ENCODE measurements around the gene ZNF497. TPM values are rescaled to one million over a fixed set of nuclear protein-coding genes. Genes with fewer than 3 reads are reported as not detected.

ZNF497 gene
- total and polyA plus RNA-seq, 3 experiments from 2014 or later: 1.0 to 1.7 (median 1.7) TPM

DNA sequence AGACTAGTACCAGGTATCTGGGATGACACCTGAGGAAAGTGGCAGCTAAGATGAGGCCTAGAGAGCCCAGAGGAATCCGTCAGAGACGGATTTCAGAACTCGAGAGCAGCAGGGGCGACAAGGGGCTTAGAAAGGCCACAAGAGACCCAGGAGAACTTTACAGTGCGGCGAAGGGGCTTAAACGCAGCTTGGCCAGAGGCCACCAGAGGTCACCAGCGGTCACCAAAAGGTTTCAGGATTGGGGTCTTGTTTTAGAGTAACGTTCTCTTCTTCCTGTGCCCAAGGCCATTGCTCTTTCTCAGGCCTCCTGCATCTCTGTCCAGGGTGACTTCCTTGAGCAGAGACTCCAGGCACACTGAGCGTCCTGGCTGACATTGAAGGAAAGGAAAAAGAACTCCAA lies 33.6 kb downstream of the ZNF497 start:
- Mint-ChIP-seq H3K27me3 (no peaks in the 10 kb centered on the region), H3K27ac (peak overlapping the region in 2 of 8 donors; percentile 32 to 48), H3K36me3 (peaks cover 0 to 4% (median 0%) of the 10 kb centered on the region in 3 donors), H3K4me3 (peak overlapping the region in 2 of 7 donors; percentile 14 to 45), H3K4me1 (peaks cover 0 to 8% (median 0%) of the 10 kb centered on the region in 3 donors), H3K9me3 (no peaks in the 10 kb centered on the region)
- H3K27ac ChIP-seq (ENCODE audit: low read depth, low read length): no peak overlapping the region
- peaks cover 30% of the 10 kb centered on the region for H3K4me1 ChIP-seq (ENCODE audit: insufficient read depth, low read length)
- POLR2A ChIA-PET: no interaction called here
- CTCF ChIA-PET: no interaction called here
- peak in 1 of 5 donors; percentile 19 for DNase-seq
- no peaks in the 10 kb centered on the region for H3K9me3 ChIP-seq (ENCODE audit: low read length)
- no peak overlapping the region for H3K4me3 ChIP-seq (ENCODE audit: low read length)
- no peaks in the 10 kb centered on the region for H3K27me3 ChIP-seq (ENCODE audit: insufficient read depth, low read length, poor library complexity, severe bottlenecking)
- H3K36me3 ChIP-seq (ENCODE audit: insufficient read depth, low read length): no peaks in the 10 kb centered on the region

DNA sequence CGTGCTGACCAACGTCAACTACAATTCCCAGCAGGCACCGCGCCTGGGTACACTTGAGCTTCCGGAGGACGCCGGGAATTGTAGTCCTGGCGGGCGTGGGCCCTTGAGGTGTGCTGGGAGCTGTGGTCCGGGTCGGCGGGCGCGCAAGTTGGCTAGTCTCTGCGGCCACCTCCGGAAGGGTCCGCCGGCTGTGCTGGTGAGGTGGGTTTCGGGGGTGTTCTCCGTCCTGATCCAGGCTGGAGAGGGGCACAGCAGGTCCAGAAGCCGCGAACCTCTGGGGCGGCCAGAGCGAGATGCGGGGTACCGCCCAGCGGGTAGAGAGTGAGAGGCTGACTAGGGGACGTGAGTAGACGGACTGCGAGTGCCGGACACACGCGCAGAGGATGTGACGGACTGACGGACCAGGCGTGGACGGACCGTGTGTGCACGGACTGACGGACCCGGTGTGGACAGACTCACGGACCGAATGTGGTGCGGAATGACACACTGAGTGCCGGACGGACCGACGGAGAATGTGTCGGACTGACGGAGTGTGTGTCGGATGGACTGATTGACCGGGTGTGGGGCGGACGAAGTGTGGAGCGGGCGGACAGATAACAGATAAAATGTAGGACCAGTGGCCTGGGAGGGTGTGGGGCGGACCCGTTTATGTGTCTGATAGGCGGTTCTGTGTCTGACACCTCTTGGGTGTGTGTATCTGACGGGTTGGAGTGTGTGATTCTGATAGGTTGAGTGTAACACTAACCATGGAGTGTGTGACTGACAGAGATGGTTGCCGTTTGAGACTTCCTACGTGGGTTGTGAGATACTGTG lies 35.4 kb downstream of the ZNF497 start, which contains the start of gene ZSCAN22:
Gene ZSCAN22 (plus strand): TSS at position 81 of the 813 bp plus-strand sequence. CDS start 7,809 bp downstream, outside the sequence.
- H3K27me3 ChIP-seq (ENCODE audit: insufficient read depth, low read length, poor library complexity, severe bottlenecking): no peaks in the 10 kb centered on the region
- H3K9me3 Mint-ChIP-seq: no peaks in the 10 kb centered on the region
- peak; percentile 77 to 93 (median 84) for DNase-seq
- H3K36me3 Mint-ChIP-seq: peaks cover 0 to 7% (median 4%) of the 10 kb centered on the region in 3 donors
- H3K4me1 ChIP-seq (ENCODE audit: insufficient read depth, low read length): peaks cover 30% of the 10 kb centered on the region
- no peaks in the 10 kb centered on the region for H3K36me3 ChIP-seq (ENCODE audit: insufficient read depth, low read length)
- POLR2A ChIA-PET: interaction anchor here (0.6 to 1.6 kb wide), 7 partner anchors 19 to 325 kb away, joined by 3 to 8 read pairs (median 4); partner anchors contain the start of genes ZBTB45, ZNF497, ZNF584 and ZNF606
- H3K27ac ChIP-seq (ENCODE audit: low read depth, low read length): peak within 1 kb of the TSS; percentile 94
- CTCF ChIA-PET: interaction anchor here (1.1 to 2.1 kb wide), 3 partner anchors 21 to 193 kb away, joined by 3 to 6 read pairs (median 5); partner anchors contain the start of genes ZBTB45 and ZNF497
- H3K4me1 Mint-ChIP-seq: peaks cover 0 to 8% (median 0%) of the 10 kb centered on the region in 3 donors
- no peaks in the 10 kb centered on the region for H3K9me3 ChIP-seq (ENCODE audit: low read length)
- H3K4me3 Mint-ChIP-seq: no peak within 1 kb of the TSS
- H3K4me3 ChIP-seq (ENCODE audit: low read length): peak within 1 kb of the TSS; percentile 97
- H3K27me3 Mint-ChIP-seq: no peaks in the 10 kb centered on the region
- no peak within 1 kb of the TSS for H3K27ac Mint-ChIP-seq

GRCh38 chr19:58326501-58326913 lies 36.0 kb downstream of the ZNF497 start:
- Histone ChIP-seq H3K36me3 (ENCODE audit: insufficient read depth, low read length) (no peaks in the 10 kb centered on the region), H3K4me1 (ENCODE audit: insufficient read depth, low read length) (peaks cover 30% of the 10 kb centered on the region), H3K27ac (ENCODE audit: low read depth, low read length) (peak overlapping the region; percentile 94), H3K4me3 (ENCODE audit: low read length) (peak overlapping the region; percentile 97), H3K9me3 (ENCODE audit: low read length) (no peaks in the 10 kb centered on the region), H3K27me3 (ENCODE audit: insufficient read depth, low read length, poor library complexity, severe bottlenecking) (no peaks in the 10 kb centered on the region)
- CTCF ChIA-PET: interaction anchor here (1.1 to 2.1 kb wide), 3 partner anchors 20 to 194 kb away, joined by 3 to 6 read pairs (median 5); partner anchors contain the start of genes ZBTB45 and ZNF497
- POLR2A ChIA-PET: interaction anchor here (0.6 to 1.6 kb wide), 7 partner anchors 20 to 324 kb away, joined by 3 to 8 read pairs (median 4); partner anchors contain the start of genes ZBTB45, ZNF497, ZNF584 and ZNF606
- no peaks in the 10 kb centered on the region for H3K9me3 Mint-ChIP-seq
- H3K27me3 Mint-ChIP-seq: no peaks in the 10 kb centered on the region
- H3K4me1 Mint-ChIP-seq: peaks cover 0 to 8% (median 0%) of the 10 kb centered on the region in 3 donors
- H3K4me3 Mint-ChIP-seq: no peak overlapping the region
- no peak overlapping the region for H3K27ac Mint-ChIP-seq
- H3K36me3 Mint-ChIP-seq: peaks cover 1 to 7% (median 4%) of the 10 kb centered on the region in 3 donors
- no peak for DNase-seq

DNA sequence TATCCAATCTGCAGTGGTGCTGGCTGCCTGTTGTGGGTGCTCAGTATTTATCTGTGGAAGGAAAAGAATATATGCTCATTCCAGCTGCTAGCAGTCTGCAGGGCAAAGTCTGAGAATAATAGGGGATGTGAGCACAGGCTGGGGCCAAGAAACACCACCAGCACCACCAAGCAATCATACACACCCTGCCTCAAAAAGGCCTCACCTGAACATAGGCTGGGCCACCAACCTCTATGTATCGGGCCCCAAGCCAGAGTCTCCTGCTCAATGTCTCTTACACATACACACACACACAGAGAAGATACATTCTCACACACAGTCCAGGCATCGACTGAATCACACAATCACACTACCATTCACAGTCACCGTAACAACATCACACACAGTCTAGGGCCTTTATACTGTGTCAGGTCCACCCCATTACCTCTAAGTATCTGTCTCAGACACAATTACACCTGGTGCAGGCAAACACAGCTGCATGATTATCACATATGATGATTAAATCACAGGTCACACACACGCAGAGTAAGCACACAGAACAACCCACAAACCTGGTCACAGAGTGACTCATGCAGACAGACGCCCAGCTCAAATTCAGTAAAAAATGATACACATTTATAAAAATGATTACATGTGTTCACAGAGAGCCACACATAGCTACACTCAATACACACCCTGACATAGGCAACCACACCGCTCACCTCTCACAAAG lies 37.1 kb downstream of the ZNF497 start:
- peaks cover 1 to 7% (median 4%) of the 10 kb centered on the region in 3 donors for H3K36me3 Mint-ChIP-seq
- ChIA-PET POLR2A (interaction anchor here (1.6 kb wide), 1 partner anchor 37 kb away, joined by 8 read pairs; the partner anchor contains the start of gene ZNF497), CTCF (interaction anchor here (1.1 to 2.1 kb wide), 2 partner anchors 19 to 38 kb away, joined by 3 to 6 read pairs; partner anchors contain the start of gene ZNF497)
- H3K9me3 Mint-ChIP-seq: no peaks in the 10 kb centered on the region
- no peak overlapping the region for H3K4me3 Mint-ChIP-seq
- no peak for DNase-seq
- no peaks in the 10 kb centered on the region for H3K27me3 Mint-ChIP-seq
- peaks cover 0 to 8% (median 0%) of the 10 kb centered on the region in 3 donors for H3K4me1 Mint-ChIP-seq
- Histone ChIP-seq H3K4me1 (ENCODE audit: insufficient read depth, low read length) (peaks cover 30% of the 10 kb centered on the region), H3K27ac (ENCODE audit: low read depth, low read length) (no peak overlapping the region), H3K36me3 (ENCODE audit: insufficient read depth, low read length) (no peaks in the 10 kb centered on the region), H3K4me3 (ENCODE audit: low read length) (no peak overlapping the region), H3K9me3 (ENCODE audit: low read length) (no peaks in the 10 kb centered on the region), H3K27me3 (ENCODE audit: insufficient read depth, low read length, poor library complexity, severe bottlenecking) (no peaks in the 10 kb centered on the region)
- no peak overlapping the region for H3K27ac Mint-ChIP-seq

DNA sequence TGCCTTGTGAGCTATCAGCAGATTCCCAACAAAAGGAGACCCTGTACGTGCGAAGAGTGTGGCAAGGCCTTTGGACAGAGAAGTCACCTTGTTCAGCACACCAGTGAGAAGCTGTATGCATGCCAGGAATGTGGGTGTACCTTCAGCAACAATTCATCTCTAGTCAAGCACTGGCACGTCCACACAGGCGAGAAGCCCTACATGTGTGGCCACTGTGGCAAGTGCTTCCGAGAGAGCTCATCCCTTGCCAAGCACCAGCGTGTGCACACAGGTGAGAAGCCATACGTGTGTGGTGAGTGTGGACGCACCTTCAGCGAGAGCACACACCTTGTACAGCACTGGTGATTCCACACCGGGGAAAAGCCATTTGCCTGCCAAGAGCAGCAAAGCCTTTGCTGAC lies 43.3 kb downstream of the ZNF497 start:
- Mint-ChIP-seq H3K36me3 (peaks cover 15 to 20% (median 16%) of the 10 kb centered on the region in 3 donors), H3K4me1 (no peaks in the 10 kb centered on the region), H3K9me3 (no peaks in the 10 kb centered on the region), H3K27me3 (no peaks in the 10 kb centered on the region), H3K27ac (no peak overlapping the region), H3K4me3 (no peak overlapping the region)
- no peaks in the 10 kb centered on the region for H3K27me3 ChIP-seq (ENCODE audit: insufficient read depth, low read length, poor library complexity, severe bottlenecking)
- H3K27ac ChIP-seq (ENCODE audit: low read depth, low read length): no peak overlapping the region
- DNase-seq: no peak
- H3K4me1 ChIP-seq (ENCODE audit: insufficient read depth, low read length): no peaks in the 10 kb centered on the region
- peaks cover 11% of the 10 kb centered on the region for H3K36me3 ChIP-seq (ENCODE audit: insufficient read depth, low read length)
- H3K4me3 ChIP-seq (ENCODE audit: low read length): no peak overlapping the region
- ChIA-PET CTCF (no interaction called here), POLR2A (no interaction called here)
- H3K9me3 ChIP-seq (ENCODE audit: low read length): no peaks in the 10 kb centered on the region

GRCh38 chr19:58318297-58318696 lies 44.3 kb downstream of the ZNF497 start:
- POLR2A ChIA-PET: no interaction called here
- H3K27ac Mint-ChIP-seq: no peak overlapping the region
- no peaks in the 10 kb centered on the region for H3K9me3 ChIP-seq (ENCODE audit: low read length)
- H3K36me3 Mint-ChIP-seq: peaks cover 16 to 29% (median 18%) of the 10 kb centered on the region in 3 donors
- DNase-seq: no peak
- H3K36me3 ChIP-seq (ENCODE audit: insufficient read depth, low read length): peaks cover 18% of the 10 kb centered on the region
- H3K27me3 Mint-ChIP-seq: no peaks in the 10 kb centered on the region
- CTCF ChIA-PET: no interaction called here
- no peaks in the 10 kb centered on the region for H3K9me3 Mint-ChIP-seq
- no peak overlapping the region for H3K4me3 ChIP-seq (ENCODE audit: low read length)
- H3K4me3 Mint-ChIP-seq: no peak overlapping the region
- H3K4me1 Mint-ChIP-seq: no peaks in the 10 kb centered on the region
- H3K27ac ChIP-seq (ENCODE audit: low read depth, low read length): no peak overlapping the region
- no peaks in the 10 kb centered on the region for H3K4me1 ChIP-seq (ENCODE audit: insufficient read depth, low read length)
- H3K27me3 ChIP-seq (ENCODE audit: insufficient read depth, low read length, poor library complexity, severe bottlenecking): no peaks in the 10 kb centered on the region

DNA sequence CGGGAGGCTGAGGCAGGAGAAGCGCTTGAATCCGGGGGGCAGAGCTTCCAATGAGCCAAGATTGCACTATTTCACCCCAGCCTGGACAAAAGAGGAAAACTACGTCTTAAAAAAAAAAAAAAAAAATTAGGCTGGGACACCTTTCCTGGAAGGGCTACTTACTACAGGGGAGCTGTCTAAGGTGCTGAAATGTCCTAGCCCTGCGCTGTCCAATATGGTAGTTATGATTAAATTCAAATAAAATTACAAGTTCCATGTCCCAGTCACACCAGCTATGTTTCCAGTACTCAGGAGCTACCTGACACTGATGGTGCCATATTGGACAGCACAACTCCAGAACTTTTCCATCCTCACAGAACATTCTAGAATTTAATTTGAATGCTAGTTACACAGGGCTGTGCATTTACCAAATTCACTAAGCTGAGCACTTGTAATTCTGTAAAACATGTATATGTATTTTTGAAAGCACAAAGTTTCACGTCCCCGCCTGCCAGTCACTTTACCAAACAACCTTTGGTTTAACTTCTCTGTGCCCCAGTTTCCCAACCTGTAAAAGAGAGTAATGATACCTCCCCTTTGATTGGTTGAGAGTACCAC lies 45.0 kb downstream of the ZNF497 start:
- Mint-ChIP-seq H3K9me3 (no peaks in the 10 kb centered on the region), H3K4me3 (no peak overlapping the region), H3K4me1 (peaks cover 0 to 4% (median 2%) of the 10 kb centered on the region in 3 donors), H3K36me3 (peaks cover 17 to 35% (median 21%) of the 10 kb centered on the region in 3 donors), H3K27ac (no peak overlapping the region), H3K27me3 (no peaks in the 10 kb centered on the region)
- DNase-seq: no peak
- Histone ChIP-seq H3K9me3 (ENCODE audit: low read length) (no peaks in the 10 kb centered on the region), H3K4me1 (ENCODE audit: insufficient read depth, low read length) (no peaks in the 10 kb centered on the region), H3K36me3 (ENCODE audit: insufficient read depth, low read length) (peaks cover 23% of the 10 kb centered on the region), H3K4me3 (ENCODE audit: low read length) (no peak overlapping the region), H3K27ac (ENCODE audit: low read depth, low read length) (no peak overlapping the region), H3K27me3 (ENCODE audit: insufficient read depth, low read length, poor library complexity, severe bottlenecking) (no peaks in the 10 kb centered on the region)
- ChIA-PET CTCF (no interaction called here), POLR2A (no interaction called here)
